HG03175 (cell line): Measurements from ENCODE around the gene RHOT2.

Experiments
- ATAC-seq: cut with Tn5 transposase; IDR thresholded peaks from one replicate; pipeline ENCODE4 v1.9.1; 2021; ENCODE audit warnings: mild to moderate bottlenecking, moderate library complexity; ENCODE audit not compliant: unreplicated experiment

RHOT2 gene

DNA sequence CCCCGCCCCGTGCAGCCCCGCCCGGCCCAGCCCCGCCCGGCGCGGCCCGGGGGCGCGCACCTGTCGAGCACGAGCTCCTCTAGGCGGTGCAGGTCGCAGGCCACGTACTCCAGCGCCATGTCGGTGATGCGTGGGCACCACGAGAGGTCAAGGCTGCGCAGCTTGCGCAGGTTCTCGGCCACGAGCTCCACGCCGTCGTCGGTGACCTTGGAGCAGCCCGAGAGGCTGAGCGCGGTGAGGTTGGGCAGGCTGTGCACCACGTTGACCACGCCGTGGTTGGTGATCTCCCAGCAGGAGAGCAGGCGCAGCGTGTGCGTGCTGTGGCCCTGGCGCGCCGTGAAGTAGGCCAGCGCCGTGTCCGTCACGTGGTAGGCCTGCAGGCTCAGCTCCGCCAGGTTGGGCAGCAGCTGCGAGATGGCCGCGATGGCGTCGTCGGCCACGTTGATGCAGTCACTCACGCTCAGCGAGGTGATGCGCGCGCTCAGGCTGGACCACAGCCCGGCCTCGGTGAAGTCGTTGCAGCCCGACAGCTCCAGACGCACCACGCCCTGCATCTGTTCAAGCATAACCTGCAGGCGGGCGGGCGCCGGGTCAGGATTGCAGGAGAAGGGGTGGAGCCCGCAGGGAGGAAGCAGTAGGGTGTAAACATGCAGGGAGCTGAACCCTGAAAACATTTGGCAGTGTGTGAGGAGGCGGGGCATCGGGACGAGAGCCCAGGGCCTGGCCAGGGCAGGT lies 27.6 kb downstream of the RHOT2 start:
- no peak for ATAC-seq

DNA sequence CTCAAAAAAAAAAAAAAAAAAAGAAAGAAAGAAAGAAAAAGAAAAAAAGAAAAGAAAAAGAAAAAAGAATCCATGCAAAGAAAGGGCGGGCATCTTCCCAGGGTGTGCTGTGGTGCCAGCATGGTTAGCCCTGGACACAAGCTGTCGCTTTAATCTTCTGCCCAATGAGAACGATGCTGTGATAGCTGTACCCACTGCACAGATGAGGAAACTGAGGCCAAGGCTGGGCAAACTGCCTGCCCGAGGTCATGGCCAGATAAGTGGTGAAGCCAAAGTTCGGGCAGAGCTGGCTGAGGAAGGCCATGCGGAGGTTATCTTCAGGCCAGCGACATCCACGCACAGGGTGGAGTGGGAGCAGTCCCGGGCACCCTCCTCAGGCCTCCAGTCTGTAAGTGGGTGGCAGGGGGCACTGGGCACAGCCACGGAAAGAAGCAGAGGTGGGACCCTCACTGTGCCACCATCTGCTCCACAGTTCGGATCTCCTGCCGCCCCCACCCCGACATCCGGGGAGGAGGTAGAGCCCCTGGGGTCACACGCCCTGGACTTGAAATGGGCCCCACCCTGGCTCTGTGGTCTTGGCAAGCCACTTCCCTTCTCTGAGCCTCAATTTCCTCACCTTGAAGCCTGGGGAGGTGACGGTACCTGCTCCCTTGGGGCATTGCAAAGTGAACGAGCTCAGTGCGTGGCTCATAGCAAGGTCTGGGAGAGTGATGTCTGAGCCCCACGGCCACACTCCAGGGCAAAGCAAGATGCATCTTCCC lies 31.2 kb downstream of the RHOT2 start:
- no peak for ATAC-seq

DNA sequence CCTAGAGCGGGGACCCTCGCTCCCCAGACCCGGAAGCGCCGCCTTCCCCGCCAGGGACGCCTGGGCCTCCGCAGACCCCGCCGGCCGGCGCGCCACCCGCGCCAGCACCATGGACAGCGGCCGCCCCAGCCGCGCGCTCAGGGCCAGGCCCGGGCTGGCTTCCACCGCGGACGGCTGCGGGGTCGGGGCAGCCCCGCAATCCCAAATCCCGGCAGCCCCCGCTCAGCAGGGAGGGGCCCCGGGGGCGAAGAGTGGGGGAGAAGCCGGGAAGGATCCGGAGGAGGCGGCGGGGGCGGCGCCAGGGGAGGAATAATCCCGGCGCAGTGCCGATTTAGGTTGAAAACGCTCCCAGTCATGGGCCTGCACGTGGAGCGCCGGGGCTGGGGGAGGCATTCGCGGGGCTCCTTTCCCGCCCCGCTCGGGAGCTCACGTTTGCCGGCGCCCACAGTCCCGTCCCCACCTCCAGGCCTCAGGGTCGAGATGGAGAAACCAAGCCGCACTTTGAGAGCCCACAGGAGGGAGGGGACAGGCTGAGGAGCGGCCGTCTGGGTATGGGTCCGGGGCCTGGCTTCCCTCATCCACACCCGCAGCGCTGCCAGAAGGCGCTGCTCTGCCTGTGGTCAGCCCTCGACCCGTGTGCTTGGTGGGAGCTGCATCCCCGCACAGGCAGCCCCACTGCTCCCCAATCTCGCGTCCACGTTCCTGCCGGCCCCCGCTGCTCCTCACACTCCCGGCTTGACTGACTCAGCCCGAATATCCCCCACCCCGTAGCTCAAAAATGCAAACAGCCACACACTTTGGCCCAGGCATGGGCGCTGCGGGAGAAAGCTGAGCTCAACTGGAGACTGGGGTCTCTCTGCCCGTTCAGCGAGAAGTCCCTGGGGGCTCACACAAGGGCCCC lies 33.0 kb downstream of the RHOT2 start:
- no peak for ATAC-seq

DNA sequence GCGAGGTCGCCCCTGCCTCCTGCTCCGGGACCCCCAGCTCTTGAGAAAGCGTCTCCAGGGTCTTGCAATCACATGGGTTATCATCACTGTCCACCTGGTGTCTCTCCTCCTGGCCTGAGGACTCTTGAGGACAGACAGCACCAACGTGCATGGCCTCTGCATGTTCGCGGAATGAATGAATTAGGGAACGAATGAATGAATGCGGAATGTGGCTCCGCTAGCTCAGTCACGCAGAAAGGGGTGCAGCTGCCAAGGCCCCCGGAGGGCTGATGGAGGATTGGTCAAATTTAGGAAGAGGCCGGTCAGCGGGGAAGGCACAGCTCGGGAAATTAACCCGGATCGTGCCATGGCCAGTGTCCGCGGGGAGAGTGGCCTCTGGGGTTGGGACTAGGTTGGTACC lies 34.4 kb downstream of the RHOT2 start:
- no peak for ATAC-seq

DNA sequence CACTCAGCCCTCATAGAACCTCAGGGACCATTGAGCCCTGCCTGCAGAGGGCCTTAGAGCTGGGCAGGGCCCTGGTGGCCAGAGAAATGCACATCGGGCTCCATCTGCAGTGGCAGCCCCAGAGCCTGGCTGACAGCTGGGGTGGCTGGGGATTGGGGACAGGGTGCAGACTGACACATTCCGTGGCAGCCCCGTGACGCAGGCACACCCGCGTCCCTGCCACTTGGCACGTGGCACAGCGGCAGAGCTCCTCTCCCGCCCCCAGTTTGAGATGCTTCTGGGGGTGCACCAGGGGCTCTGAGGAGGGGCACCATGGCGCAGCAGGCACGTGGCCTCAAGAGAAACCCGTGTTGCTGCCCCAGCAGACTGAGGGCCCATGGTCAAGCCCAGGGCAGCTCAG lies 35.5 kb downstream of the RHOT2 start:
- ATAC-seq = no peak

DNA sequence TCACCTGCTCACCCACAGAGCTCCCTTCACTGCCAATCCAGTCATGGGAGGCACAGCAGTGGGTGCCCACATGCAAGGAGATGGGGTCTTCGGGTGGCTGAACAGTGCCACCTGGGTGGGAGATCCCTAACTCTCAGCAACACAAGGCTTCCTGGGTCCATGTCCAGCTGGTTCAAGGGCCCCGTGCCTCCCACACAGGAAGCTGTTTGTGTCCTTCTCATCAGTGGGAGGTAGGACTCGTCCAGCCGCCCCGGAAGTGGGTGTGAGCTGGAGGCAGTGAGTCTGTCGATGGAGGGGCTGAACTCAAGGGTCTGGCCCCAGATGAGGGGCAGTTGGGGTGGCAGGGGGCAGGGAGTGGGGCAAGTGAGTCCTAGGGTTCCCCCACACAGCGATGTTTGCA lies 36.1 kb downstream of the RHOT2 start:
- no peak for ATAC-seq

DNA sequence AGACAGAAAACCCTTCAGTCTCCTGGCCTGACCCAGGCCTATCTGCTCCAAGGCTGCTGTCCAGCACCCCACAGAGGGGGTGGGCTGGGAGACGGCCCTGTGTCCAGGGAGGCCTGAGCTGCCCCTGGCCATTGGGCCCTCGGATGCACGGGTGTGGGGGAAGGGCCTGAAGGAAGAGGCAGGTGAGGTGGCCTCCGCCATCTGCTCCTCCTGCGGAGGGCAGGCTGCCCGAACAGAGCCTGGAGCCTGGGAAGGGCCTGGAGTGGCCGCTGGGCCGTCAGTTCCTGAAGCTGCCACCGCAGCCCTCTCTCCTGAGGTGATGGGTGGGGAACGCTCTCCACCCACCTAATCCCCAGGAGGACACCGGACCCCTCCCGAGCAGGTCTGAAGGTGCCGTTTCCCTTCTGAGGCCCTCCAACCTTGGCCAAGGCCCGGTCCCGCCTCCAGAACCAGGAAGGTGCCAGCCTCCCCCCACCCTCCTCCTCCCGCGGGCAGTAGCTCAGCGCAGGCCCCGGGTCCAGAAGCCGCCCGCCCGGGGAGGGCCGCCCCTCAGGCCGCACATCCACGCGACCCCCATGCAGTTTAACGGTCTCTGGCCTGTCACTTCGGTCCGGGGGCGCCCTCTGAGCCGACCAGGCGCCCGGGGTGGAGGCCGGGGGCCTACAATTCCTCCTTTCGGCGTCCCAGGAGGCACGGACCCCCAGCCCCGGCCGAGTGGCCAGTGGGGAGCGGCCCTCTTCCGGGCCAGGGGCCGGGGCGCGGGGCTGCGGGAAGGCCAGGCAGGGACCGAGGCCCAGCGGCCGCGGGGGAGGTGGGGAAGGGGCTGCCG lies 36.8 kb downstream of the RHOT2 start:
- ATAC-seq = no peak

DNA sequence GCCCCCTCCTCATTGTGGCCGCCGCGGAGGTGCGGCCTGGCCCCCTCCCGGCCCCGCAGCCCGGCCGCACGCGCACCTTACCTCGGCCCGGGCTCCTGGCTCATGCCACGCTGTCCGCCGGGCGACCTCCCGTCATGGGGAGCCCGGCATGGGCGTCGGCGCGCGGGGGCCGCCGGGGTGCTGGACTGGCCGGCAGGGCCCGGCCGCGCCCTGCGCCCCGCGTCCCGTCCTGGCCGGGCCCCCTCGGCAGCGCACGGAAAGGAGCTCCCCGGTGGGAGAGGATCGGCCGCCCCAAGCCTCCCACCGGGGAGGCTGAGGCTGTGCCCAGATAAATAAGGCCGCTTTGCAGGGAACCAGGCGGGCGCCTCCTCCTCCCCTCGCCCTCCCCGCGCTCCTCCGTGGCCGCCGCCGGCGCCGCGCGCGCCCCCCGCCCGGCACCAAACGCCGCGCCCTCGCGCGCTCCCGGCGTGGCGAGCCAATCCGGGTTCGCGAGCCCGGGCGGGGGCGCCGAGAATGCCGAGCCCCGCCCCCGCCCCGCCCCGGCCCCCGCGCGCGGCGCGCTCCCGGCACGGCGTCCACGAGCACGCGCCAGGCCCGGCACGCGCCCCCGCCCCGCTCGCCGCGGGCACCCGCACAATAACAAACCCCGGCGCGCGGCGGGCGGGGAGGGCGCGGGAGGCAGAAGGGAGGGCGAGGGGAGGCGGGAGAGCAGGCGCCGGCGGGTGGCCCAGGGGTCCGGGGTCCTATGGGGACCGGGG lies 37.7 kb downstream of the RHOT2 start, which contains the start of gene FBXL16:
Gene FBXL16 (minus strand): TSS at position 371 of the 758 bp plus-strand sequence. CDS start 8,396 bp downstream, outside the sequence.
- ATAC-seq = no peak

DNA sequence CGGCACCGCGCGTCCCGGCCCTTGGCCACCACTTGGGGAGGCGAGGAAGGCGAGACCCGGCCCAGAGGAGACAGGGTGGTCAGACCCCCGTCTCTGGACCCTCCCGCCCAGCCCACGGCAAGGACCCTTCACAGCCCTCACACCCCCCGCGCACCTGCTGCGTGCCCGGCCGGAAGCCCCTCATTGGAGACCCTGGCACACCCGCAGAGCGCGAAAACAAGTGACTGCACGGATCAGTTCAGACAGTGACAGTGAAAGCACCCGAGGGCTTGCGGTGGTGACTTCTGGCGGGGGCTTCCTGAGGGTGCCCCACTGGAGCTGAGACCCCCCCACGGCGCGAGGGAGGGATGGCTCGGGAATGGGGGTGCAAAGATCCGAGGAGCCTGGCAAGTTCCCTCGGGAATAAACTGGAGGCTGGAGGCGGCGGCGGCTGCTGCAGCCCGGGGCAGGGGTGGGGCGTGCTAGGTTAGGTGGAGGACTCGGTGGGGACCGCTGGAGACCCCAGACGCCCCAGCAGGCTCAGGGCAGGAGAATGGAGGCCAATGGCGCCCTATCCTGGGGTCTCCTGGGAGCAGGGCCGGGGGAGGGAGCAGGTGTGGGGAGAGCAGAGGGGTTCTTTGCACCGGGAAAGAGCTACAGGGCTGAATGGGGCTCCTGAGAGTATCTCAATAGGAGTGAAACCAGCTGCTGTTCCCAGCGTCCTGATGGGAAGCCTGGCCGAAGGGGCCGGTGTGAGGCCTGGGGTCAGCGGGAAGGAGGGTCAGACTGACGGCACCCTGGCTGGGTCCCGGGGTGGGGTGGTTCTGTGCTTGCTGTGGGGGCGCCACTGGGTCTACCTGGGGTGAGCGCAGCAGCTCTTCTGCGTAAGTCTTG lies 38.5 kb downstream of the RHOT2 start:
- ATAC-seq = no peak

DNA sequence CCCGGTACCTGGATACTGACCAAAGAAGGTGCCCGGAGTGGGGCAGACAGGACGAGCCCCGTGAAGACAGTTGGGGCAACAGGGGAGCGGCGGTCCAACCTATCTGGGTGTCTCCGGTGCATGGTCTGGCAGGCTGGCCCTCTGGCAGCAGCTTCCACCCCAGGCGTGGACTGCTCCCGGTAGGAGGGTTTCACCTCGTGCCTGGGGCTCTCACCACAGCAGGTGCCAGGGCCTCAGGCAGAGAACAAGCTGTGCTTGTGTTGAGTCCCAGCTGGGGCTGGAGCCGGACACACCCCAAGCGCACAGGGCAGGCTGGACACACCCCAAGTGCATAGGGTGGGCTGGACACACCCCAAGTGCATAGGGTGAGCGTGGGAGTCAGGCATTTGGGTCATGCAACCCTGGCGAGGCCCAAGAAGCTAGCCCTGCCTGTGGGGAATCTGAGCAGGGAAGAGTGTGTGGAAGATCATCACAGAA lies 39.2 kb downstream of the RHOT2 start:
- no peak for ATAC-seq

DNA sequence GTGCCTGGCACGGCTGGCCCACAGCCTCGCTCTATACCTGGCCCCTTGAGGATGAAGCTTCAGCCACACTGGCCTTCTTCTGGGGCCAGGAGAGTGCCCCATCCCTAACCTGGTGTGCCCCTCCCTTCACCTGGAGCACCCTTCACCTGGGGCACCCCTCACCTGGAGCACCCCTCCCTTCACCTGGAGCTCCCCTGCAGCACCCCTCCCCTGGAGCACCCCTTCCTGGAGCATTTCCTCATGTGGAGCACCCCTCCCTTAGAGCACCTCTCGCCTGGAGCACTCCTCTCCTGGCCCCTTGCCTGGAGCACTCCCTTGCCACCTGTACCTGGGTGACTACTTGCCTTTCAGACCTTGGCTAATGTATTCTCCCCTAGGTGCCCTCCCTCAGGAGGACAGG lies 40.1 kb downstream of the RHOT2 start:
- ATAC-seq = no peak

DNA sequence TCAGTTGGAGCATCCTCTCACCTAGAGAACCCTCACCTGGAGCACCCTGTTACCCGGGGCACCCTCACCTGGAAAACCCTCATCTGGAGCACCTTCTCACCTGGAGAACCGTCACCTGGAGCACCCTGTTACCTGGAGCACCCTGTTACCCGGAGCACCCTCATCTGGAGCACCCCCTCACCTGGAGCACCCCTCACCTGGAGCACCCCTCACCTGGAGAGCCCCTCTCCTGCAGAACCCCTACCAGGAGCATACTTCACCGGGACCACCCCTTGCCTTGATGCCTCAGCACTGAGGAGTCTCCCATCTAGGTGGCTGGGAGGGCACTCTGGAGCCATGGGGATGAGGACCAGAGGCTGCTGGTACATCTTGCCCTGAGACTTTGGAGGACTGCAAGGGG lies 41.0 kb downstream of the RHOT2 start:
- ATAC-seq = no peak

DNA sequence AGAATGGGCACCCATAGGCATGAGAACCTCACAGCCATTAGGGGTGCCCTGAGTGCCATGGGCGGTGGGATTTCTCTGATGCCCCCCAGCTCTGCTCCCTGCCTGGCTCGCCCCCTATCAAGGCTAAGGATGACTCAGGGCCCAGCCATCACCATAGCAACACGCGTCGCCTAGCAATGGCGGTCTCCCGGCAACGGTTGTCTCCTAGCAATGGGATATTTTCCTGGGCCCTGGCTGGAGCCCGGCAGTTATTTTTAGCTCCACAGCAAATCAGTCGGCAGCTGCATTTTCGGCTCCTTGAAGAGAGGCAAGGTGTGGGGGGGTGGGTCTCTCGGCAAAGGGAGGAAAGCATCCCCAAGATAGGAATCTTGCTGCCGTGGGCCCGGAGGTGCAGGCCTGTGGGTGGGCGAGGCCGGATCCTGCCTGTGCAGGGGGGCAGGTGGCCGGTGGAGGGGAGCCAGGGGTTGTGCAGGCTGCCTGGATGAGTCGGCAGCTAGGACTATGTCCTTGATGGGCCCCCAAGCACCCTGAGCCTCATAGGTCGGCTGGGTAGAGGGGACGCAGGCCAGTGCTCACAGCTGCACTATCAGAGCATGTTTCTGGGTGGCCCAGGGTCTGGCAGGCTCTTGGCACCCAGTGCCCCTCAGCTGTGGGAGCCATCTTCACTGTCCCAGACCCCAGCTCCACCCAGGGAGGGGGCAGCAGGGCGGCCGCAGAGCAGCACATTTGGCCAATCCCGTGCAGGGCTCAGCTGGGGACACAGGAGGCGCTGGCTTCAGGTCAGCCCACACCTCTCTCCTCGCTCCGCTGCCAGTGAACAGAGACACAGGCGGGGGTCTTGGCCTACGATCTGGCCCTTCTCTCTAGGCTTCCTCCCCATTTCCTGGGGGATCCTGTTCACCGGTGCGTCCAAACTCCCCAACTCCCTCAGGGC lies 41.9 kb downstream of the RHOT2 start:
- ATAC-seq = no peak

DNA sequence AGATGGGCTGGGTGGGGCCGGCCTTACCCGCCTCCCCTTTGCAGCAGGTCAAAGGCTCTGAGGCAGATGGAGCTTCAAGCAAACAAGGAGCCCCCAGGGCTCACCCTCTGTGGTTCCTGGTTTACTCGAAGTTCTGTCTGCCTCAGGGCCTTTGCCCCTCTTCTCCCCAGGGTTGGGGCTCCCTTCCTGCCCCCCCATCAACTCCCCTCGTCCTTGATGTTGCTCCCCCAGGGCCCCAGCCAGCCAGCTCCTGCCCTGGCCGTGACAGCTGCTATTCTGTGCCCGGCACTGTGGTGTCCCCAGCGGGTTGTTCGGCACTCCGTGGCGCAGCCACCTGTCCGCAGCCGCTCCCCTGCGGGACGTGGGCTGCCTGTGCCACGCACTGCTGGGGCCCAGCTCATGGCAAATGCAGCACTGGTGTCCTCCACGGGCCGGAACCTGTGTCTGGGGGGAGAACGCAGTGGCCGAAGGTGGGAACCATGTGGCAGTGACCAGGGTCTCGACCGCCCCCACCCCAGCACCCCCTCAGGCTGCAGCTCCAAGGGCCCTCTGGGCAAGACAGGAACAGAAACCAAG lies 42.7 kb downstream of the RHOT2 start:
- no peak for ATAC-seq

DNA sequence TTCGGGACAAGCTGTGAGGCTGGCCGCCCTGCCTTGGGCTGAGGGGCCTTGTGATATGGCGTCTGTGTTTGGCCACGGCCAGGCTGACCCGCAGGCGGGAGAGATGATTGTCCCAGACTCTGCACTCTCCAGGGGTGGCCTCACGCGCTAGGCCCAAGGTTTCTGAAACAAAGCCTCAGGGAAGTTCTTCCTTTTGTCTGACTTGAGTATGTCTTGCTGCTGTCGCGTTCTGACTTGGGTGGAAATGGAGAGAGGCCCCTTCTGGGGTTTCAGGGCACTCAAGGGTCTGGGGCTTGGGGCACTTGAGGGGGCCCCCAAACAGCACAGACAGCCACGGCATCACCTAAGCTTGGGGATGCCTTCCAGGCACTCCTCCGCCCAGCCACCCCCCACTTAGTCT lies 43.2 kb downstream of the RHOT2 start:
- ATAC-seq = no peak

DNA sequence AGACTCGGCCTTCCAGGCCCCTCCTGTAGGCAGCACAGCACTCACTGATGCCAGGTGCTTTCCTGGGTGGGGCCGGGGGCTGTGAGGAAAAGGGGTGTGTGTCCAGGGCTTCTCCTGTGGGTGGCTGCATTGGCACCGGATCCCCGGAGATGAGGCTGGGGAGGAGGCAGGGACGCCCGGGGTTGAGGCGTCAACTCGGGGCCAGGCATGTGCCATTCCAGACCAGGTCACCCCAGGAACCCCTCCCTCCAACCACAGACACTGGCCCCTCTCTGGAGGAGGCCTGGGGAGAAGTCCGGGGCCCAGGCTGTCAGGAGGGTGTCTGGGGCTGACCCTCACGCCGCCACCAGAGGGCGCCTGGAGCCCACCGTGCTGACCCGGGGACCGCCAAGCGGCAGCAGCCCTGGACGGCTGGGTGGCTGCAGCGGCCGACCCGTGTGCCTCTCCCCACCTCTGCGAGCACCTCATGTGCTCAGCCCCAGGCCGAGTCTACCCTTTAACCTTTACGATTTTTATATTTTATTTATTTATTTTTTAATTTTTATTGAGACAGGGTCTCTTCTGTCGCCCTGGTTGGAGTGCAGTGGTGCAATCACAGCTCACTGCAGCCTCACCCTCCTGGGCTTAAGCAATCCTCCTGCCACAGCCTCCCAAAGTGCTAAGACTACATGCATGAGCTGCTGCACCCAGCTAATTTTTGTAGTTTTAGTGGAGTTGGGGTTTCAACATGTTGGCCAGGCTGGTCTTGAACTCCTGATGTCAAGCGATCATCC lies 43.8 kb downstream of the RHOT2 start:
- ATAC-seq = no peak
